Stimulated activated CD4-positive, alpha-beta T cell treated with anti-CD3 and anti-CD28 coated beads, Interleukin-4, amount 100 ng/mL, for 4 hours (primary cell): Measurements from ENCODE around the gene SPTB.

Experiments
- DNase-seq, 2 experiments: peaks; one replicate each; pipeline ENCODE4 v3.0.0-alpha.2; 2020

Gene SPTB

DNA sequence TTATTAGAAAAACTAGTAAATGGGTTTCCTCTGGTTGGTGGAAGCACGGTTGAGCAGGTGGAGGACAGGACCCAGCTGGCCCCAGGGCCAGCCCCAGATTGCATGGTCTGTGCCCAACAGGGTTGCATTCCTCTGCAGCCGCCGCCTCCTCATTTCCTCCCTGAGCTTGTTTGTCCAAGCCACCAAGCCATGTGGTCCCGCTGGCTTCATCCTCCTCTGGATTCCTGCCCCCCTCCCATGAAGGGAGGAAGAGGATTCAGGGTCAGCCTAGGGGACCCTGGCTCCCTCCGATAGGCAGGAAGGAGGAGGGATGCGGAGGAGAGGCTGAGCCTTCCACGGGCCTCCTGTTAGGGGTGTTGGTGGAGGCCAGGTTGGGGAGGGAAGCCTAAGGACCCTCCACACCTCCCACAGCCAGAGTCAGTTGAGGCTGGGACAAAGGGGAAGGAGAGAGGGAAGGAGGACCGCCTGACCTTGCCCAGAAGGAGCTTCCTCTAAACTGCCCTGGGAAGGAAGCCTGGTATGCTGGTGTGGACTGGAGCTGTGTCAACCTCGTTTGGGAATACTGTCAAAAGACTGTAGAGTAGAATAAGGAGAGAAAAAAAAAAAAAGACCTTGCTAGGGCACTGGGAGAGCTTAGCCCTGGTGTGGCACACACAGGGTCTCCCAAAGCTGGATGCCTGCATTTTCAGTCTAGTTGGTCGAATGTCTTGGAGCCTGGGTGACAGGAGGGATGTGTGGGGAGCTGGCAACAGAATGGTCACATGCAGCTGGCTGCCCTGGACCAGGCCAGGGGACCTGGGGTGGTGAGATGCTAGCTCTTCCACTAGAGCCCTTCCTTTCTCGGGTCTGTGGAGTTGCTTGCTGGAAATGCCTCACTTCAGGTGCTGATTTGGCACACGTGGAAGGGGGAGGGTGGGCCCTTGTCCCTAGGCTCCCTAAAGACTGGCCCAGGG lies 133.1 kb downstream of the SPTB start:
- DNase-seq, result no peak

DNA sequence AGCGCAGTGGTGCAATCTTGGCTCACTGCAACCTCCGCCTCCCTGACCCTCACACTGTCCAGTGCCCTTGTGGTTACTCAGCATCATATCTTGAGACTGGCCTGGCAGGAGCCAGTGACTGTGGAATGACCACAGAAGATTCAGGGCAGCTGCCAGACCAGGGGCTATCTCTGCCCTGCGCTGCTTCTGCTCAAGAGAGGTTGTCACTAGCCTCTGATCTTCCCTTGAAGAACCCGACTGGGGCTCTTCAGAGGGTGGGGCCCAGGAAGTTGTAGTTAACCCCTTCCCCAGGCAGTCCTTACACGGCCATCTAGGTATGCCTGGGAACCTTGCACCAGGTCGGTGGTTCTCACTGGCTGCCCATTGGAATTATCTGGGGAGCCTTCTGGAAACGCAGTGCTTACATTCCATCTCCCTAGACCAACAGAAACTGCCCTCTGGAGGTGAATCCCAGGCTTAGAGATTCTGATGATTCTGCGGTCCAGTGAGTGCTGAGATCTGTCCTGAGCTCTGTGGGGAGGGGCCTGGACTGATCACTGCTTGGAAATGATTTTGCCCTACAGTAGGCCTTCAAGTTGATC lies 134.1 kb downstream of the SPTB start:
- no peak for DNase-seq

DNA sequence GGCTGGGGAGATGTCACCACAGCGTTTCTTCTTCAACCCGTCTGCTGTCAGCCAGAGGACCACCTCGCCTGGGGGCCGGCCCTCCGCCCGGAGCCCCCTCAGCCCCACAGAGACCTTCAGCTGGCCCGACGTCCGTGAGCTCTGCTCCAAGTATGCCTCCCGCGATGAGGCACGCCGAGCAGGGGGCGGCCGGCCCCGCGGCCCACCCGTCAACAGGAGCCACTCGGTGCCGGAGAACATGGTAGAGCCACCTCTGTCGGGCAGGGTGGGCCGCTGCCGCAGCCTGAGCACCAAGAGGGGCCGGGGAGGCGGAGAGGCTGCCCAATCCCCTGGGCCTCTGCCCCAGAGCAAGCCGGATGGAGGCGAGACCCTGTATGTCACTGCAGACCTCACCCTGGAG lies 136.6 kb downstream of the SPTB start:
- no peak for DNase-seq

DNA sequence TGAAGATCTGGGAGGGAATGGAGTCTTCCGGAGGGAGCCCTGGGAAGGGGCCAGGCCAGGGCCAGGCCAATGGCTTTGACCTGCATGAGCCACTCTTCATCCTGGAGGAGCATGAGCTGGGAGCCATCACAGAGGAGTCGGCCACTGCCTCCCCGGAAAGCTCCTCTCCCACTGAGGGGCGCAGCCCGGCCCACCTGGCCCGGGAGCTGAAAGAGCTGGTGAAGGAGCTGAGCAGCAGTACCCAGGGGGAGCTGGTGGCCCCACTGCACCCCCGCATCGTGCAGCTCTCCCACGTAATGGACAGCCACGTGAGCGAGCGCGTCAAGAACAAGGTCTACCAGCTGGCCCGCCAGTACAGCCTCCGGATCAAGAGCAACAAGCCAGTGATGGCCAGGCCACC lies 137.7 kb downstream of the SPTB start:
- DNase-seq, result no peak

DNA sequence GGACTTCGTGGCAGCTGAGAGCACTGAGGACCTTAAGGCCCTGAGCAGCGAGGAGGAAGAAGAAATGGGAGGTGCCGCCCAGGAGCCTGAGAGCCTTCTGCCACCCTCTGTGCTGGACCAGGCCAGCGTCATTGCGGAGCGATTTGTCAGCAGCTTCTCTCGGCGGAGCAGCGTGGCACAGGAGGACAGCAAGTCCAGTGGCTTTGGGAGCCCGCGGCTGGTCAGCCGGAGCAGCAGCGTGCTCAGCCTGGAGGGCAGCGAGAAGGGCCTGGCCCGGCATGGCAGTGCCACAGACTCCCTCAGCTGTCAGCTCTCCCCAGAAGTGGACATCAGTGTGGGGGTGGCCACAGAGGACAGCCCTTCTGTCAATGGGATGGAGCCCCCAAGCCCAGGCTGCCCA lies 138.5 kb downstream of the SPTB start:
- no peak for DNase-seq

DNA sequence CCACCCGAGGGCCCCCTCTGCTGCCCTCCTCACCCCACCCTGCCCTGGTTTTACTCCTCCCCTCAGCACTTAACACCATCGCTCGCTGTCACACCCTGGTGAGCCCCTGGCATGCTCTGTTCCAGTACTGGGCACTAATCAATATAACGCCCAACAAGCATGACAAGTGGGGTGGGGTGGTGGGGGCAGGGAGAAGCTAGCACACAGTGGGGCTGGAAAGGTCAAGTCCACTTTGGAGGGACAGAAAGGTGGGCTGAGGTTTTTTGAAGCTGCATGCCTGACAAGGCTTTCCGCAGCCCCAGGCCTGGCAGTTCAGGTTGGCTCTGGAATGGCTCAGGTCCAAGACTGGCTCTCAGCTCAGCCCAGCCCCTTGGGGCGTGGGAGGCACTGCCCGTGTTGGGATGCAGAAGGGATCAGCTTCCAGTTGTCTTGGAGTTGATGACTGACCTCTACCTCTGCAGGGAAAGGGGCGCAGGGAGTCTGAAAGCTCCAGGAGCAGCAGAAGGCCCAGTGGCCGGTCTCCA lies 141.4 kb downstream of the SPTB start:
- DNase-seq, result no peak

DNA sequence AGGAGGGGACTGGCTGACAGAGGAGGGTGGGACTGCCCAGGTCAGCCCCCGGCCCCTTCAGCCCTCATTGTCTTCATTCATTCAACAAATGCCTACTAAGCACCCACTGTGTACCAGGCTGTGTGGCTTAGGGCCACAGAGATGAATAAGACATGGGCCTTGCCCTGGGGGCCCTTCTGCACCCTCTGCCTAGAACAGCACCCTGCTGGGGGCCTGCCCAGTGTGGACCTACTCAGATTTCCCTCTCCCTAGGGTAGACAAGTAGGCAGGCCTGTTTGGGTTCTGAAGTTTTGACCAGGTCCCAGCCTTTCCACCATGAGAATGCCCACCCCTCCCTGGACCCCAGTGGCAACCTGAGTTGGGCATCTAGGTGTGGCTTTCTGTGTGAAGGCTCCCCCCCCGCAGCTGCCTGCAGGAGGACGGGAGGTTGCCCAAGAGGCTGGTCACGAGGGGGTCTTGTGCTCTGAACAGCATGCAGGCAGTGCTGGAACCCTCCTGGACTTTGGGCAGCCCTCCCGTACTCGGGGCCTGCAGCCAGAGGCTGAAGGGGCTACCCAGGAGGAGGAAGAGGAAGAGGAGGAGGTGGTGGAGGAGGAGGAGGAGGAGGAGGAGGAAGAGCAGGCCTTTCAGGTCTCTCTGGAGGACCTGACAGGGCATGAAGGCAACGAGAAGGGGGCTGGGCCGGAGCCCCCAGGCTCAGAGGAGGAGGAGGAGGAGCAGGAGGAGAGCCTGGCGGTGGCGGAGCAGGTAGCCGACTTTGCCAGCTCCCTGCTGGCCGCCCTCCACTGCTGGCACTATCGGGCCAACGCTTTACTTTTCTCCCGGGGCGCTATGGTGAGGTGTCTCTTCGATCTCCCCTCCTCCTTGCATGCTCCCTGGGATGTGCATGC lies 142.1 kb downstream of the SPTB start:
- DNase-seq, result no peak

DNA sequence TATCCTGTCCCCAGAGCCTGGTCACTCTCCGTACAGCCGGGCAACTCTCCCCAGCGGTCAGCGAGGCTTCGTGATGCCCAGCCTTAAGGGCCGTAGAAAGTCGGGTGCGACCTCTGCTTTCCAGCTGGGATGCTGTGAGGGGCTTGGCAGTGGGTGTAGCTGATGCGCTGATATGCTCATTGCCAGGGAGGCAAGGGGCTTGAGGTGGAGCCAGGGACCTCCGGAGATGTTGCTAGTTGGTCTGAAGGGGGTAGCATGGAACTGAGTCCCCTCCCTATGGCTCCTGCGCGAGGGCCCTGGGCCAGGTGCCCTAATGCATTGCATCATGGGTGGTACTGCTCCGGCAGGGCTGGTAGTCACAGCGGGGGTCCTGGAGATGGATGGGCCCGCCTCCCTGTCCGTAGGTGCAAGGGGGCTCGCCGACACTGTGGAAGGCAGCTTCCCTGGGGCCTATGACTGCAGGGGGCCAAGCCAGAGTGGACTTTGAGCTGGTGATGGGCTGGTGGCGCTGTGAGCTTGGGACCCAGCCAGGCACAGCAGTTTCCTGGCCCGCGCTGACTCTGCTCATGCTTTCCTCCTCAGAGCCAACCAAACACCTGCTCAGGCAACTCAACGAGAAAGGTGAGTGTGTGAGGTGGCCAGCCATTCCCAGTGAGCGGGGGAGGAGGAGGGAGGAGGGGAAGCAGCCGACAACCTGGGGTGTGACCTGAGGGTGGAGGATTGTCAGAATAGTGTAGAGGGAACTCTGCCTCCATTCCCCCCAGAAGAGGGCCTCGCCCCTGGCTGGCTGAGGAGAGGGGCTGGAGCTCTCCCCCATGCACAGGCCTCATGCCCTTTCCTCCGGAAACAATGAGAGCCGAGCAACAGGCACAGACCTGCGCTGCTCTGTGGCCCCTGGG lies 143.2 kb downstream of the SPTB start:
- no peak for DNase-seq

DNA sequence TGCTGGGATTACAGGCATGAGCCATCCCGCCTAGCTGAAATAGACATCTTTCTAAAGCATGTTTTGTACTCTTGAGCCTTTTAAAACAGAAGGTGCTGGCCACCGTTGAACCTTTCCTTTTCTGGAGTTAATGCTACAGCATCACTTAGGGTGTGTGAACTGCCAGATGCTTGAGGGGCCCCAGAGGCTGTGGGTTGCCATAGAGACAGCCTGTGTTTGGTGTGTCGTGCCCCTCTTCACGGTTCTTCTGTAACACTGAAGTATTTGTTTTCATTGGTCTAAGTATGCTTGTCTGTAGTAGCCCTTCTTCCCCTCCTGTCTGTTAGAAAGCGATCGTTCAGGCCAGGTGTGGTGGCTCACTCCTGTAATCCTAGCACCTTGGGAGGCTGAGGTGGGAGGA lies 144.7 kb downstream of the SPTB start:
- no peak for DNase-seq

DNA sequence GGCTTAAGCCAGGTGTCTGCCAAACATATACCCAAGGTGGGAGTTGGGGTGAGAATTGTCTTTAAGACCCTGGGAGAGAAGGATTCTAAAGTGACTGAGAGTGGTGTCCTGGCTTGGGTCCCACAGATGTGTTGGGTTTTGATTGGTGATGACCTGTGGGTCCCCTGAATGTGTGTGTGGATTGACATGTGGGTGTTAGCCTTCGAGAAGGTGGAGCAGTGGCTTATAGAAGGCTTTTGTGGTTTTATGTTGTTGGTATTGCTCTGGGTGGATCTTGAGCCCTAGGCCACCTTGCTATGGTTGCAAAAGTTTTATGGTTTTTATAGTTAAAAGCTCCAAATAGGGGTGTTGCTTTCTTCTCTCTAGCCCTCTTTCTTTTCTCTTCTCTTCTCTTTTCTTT lies 145.8 kb downstream of the SPTB start:
- DNase-seq, result no peak

DNA sequence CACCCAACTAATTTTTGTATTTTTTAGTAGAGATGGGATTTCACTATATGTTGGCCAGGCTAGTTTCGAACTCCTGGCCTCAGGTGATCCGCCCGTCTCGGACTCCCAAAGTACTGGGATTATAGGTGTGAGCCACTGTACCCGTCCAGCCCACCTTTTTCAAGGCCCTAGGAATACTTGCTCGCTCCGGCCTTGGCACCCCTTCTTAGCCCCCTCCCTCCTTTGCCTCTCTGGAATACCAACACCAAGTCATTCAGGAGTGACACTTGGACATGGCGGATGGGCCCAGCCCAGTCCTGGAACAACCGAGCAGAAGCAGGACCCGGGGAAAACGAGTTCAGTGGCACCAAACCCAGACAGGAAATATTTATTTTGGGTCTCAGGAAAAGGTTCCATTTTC lies 146.4 kb downstream of the SPTB start:
- no peak for DNase-seq

DNA sequence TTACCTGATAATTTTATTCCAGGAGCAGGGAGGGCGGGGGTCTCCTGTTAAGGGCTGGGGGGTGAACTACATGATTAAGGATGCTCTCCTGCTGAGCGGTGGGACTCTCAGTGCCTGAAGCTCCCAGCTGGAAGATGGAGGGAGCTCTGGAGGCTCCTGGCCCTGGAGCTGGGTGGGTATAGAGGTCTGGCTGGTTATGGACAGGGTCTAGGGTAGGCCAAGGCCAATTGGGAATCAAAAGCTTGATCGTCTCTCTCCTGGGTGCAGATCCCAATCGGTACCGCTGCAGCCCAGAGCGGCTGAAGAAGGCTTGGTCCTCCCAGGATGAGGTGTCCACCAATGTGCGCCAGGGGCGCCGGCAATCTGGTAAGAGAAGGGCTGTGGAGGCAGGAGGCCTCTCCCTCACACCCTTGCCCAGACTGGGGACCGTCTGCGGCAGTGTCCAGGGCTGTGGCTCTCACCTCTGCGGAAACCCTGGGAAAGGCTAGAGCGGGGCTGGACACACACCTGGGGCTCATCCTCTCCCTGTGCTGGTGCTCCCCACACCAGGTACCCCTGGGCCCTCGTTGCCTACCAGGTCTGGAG lies 147.1 kb downstream of the SPTB start:
- no peak for DNase-seq

DNA sequence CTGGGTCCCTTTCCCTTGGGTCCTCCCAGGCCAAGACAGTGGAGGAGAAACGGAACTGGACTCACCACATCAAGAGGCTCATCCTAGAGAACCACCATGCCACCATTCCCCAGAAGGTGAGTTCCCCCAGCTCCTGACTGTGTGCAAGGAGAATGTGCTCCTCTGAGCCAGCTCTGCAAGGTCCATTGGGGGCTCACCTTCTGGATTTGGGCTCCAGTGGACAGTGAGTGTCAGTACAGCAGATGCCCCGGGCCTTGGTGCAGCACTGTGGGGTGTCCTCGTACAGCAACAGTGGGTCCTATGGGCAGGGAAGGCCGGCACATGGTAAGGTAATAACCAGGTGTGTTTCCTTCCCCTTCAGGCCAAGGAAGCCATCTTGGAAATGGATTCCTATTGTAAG lies 147.6 kb downstream of the SPTB start:
- no peak for DNase-seq

DNA sequence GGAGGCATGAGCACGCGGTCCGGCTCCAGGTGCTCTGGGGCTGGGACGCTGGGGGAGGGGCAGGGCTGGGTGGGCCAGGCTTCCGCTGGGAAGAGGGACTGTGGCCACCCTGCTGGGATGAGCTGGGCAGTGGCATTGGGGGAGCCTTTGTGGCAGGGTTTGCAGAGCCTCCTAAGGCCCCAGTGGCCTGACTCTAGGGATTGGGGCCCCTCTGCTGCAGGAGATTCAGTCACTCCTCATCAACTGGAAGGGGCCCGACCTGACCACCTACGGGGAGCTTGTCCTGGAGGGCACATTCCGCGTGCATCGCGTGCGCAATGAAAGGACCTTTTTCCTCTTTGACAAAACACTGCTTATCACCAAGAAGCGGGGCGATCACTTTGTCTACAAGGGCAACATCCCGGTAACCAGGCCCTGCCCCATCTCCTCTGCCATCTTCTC lies 148.5 kb downstream of the SPTB start:
- DNase-seq, result no peak

DNA sequence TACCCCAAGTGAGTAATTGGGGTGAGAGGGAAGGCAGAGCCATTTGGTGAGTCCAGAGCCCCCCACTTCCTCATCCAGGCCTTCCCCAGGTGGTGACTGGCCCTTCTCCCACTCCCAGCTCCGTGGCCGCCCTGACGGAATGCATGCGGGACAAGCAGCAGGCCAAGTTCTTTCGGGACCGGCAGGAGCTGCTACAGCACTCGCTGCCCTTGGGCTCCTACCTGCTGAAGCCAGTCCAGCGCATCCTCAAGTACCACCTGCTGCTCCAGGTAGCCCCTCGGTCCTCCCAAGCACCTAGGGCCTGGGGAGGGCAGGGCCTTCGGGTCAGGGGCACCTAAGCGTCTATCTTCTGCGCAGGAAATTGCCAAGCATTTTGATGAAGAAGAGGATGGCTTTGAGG lies 149.0 kb downstream of the SPTB start:
- no peak for DNase-seq

DNA sequence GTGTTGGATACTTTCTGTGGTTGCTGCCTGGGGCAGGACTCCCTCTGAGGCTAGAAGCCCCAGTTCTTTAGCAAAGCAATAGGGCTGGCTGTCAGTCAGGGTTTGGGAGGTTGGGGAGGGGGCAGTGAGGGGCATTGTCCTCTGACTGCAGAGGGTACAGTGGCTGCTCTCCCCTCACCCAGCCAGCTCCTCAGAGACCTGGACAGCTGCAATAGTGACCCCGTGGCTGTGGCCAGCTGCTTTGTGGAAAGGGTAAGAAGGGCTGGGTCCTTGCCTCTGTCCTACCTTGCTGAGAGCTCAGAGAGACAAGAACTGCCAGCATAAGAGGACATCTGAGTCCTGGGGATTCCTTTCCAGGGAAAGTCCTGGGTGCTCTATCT lies 149.7 kb downstream of the SPTB start:
- DNase-seq, result no peak

DNA sequence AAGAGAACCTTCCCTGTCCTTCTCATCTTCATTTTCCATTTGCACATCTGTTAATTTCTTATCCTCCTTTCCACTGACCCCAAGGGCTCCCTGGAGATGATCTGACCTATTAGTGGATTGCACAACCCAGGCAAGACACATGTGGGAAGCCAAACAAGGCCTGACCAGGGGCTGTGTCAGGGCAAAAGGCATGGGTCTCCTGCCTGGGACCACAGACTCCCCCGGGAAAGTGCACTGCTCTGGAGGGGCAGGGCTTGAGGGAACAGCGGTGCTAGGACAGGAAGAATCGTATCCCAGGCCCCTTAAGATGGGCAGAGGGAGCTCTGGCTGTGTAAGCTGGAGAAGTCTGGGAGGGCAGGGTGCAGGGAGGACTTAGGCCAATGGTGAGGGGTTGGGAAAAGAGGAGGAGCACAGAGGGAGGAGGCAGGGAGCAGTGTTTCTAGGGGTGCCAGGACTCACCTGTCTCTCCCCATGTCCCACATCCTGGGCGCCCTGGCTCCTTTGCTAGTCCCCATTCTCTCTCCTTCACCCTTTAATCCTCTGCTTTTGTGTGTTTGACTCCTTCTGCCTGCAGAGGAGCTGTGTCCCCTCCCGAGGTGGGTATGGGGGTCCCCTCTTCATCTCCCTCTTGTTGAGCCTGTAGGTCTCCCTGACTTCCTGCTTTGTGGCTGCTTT lies 150.2 kb downstream of the SPTB start:
- no peak for DNase-seq

DNA sequence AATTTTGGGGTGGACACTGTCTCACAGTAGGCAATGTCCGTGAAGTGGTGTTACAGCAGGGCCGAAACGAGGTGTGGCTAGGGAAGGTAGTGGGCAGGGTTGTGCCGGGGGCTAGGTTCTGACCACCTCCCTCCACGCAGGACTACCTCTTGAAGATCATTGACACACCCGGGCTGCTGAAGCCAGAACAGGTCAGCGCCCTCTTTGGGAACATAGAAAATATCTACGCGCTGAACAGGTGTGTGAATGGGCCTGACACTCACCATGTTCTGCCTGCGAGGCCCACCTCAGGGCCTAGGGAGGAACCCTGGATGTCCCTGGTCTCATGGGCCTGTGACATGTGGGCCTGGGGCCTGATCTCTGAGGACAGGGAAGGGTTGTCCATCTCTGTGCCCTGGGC lies 150.9 kb downstream of the SPTB start:
- DNase-seq, result no peak

DNA sequence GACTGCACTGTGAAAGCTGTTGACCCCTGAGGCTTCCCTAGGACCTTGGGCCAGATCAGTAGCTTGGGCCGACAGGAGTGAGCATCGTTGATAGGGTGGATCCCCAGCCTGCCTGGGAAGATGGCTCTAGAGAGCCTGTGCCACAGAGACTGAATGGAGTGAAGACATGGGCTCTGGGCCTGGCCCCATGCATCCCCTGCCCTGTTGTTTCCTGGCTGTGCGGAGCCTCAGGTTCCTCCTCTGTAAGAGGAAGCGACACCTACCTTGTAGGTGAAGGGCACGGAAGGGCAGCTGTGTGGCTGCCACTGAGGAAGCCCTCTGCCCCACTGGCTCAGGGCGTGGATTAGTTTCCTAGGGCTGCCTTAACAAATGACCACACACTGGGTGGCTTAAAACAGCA lies 151.6 kb downstream of the SPTB start:
- no peak for DNase-seq

DNA sequence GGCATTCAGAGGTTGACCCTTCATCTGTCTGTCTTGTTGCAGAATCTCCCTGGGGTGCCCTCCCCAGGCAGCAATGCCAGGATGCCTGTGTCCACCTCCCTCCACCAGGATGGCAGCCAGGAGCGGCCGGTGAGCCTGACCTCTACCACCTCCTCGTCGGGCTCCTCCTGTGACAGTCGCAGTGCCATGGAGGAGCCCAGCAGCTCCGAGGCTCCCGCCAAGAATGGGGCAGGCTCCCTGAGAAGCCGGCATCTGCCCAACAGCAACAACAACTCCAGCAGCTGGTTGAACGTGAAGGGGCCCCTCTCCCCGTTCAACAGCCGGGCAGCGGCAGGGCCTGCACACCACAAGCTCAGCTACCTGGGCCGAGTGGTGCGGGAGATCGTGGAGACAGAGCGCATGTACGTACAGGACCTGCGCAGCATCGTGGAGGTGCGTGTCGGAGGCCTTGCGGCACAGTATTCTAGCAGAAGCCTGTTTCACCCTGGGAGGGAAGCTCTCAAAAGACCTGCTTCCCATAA lies 152.1 kb downstream of the SPTB start:
- DNase-seq, result no peak

DNA sequence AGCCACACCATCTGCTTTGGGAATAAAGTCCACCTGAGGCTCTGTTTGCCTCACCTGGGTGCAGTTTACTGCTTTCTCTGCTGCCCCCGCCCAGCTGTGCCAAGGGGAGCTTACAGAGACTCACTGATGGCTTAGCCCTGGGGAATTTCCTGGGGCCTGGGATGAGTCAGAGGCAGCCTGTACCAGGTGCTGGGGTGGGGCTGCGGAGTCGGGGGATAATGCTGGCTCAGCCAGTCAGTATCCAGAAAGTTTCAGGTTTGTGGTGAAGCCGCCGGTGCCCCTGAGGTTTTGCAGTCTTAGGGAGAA lies 153.2 kb downstream of the SPTB start:
- peak; percentile 29 to 32 for DNase-seq
